ENCODE data around the gene METTL9. TPM values are rescaled to one million over a fixed set of nuclear protein-coding genes. Genes with fewer than 3 reads are reported as not detected.
A peak's percentile ranks its signal among the peaks of the same experiment; 100 is the strongest.

Gene METTL9
- total RNA-seq, 1 donor from 2014 or later, result 47.8 TPM

DNA sequence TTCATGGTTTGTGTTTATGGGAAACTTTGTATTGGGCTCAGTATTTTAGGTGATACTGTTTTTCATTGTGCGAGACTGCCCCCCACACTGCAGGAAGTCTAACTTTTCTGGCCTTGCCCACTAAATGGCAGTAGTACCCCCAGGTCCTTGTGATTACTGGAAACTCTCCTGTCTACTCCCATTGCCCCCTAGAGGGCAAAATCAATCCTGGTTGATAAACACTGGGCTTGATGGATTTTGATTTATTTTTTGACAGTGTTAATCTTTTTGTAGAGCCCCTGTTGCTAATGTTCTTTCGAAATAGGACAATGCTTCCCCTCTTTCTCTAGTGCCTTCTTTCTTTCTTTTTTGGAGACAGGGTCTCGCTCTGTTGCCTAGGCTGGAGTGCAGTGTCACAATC lies 15.5 kb downstream of the METTL9 start:
- Histone ChIP-seq H3K27ac (replicated peaks) (no peak overlapping the region), H3K27me3 (ENCODE audit: low read depth) (no peaks in the 10 kb centered on the region), H3K36me3 (peaks cover 20% of the 10 kb centered on the region), H3K4me3 (no peak overlapping the region), H3K9me3 (replicated peaks) (no peaks in the 10 kb centered on the region), H3K4me1 (peaks cover 34% of the 10 kb centered on the region)
- intact Hi-C loops (cut with micrococcal nuclease), result no loop called here
- no peak for DNase-seq
- TF ChIP-seq, protein P1, sequence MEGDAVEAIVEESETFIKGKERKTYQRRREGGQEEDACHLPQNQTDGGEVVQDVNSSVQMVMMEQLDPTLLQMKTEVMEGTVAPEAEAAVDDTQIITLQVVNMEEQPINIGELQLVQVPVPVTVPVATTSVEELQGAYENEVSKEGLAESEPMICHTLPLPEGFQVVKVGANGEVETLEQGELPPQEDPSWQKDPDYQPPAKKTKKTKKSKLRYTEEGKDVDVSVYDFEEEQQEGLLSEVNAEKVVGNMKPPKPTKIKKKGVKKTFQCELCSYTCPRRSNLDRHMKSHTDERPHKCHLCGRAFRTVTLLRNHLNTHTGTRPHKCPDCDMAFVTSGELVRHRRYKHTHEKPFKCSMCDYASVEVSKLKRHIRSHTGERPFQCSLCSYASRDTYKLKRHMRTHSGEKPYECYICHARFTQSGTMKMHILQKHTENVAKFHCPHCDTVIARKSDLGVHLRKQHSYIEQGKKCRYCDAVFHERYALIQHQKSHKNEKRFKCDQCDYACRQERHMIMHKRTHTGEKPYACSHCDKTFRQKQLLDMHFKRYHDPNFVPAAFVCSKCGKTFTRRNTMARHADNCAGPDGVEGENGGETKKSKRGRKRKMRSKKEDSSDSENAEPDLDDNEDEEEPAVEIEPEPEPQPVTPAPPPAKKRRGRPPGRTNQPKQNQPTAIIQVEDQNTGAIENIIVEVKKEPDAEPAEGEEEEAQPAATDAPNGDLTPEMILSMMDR (IDR thresholded peaks at IDR 0.05; ENCODE audit: borderline replicate concordance), result peak; percentile 12

DNA sequence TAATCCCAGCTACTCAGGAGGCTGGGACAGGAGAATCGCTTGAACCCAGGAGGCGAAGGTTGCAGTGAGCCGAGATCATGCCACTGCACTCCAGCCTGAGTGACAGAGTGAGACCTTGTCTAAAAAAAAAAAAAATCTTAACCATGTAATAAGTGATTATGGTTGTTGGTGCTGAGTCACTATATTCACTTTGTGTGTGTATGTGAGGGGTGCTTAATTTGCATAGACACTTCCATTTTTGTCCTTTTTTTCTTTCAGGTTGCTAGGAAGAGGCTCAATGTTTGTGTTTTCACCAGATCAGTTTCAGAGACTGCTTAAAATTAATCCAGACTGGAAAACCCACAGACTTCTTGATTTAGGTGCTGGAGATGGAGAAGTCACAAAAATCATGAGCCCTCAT lies 18.2 kb downstream of the METTL9 start:
- Histone ChIP-seq H3K4me3 (no peak overlapping the region), H3K36me3 (peaks cover 20% of the 10 kb centered on the region), H3K9me3 (replicated peaks) (no peaks in the 10 kb centered on the region), H3K4me1 (peaks cover 10% of the 10 kb centered on the region), H3K27me3 (ENCODE audit: low read depth) (no peaks in the 10 kb centered on the region), H3K27ac (replicated peaks) (no peak overlapping the region)
- DNase-seq, result no peak
- intact Hi-C loops (cut with micrococcal nuclease), result loop anchor here (2.0 kb wide), 1 partner anchor 27 kb away; no protein-coding TSS in a partner anchor
- TF ChIP-seq, protein P1 (IDR thresholded peaks at IDR 0.05; ENCODE audit: borderline replicate concordance), result no peak

DNA sequence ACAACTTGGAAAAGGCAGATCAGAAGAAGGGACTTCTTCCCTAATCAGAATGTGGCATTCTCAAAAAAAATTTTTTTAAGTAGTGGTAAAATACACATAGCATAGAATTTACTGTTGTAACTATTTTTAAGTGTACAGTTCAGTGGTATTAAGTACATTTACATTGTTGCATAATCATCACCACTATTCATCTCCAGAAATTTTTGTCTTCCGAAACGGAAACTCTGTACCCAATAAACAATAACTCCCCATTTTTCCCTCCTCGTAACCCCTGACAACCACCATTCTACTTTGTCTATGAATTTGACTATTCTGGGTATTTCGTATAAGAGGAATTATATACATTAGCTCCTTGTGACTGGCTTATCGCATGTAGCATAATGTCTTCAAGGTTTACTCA lies 18.9 kb downstream of the METTL9 start:
- H3K36me3 ChIP-seq, result peaks cover 20% of the 10 kb centered on the region
- no peaks in the 10 kb centered on the region for H3K9me3 ChIP-seq (replicated peaks)
- no peak overlapping the region for H3K27ac ChIP-seq (replicated peaks)
- peaks cover 8% of the 10 kb centered on the region for H3K4me1 ChIP-seq
- intact Hi-C loops (cut with micrococcal nuclease), result no loop called here
- TF ChIP-seq, protein P1 (IDR thresholded peaks at IDR 0.05; ENCODE audit: borderline replicate concordance), result no peak
- no peaks in the 10 kb centered on the region for H3K27me3 ChIP-seq (ENCODE audit: low read depth)
- no peak for DNase-seq
- H3K4me3 ChIP-seq, result no peak overlapping the region

DNA sequence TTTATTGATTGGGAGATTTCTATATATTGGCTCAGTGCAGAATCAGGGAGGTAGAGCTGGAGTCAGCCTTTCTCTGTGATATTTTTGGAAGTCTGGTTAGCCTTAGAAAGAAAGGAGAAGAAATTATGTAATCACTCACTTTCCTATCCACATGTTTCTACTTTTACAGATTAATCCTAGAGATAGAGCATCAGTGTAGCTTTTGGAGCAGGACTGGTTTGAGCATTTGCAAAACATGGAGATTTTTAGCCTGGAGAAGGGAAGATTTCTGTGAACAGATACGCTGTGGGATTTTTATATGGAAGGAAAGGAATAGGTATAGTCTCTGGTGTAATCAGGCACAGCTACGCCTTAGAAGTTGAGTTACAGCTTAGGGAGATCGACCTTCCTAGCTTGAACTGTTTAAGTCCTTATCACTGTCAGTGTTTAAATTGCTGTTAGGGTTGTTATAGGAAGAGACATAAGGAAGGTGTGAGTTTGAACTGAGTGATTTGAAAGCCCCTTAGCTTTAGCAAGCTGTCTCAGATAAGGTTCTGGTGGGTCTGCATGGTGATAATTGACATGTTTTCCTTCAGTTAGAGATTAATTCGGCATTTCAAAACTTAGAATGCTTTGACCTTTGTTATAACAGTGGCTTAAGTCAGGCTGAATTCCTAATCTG lies 20.5 kb downstream of the METTL9 start:
- Histone ChIP-seq H3K27ac (replicated peaks) (no peak overlapping the region), H3K36me3 (peaks cover 21% of the 10 kb centered on the region), H3K4me3 (no peak overlapping the region), H3K4me1 (peaks cover 8% of the 10 kb centered on the region), H3K27me3 (ENCODE audit: low read depth) (no peaks in the 10 kb centered on the region), H3K9me3 (replicated peaks) (no peaks in the 10 kb centered on the region)
- intact Hi-C loops (cut with micrococcal nuclease), result no loop called here
- DNase-seq, result no peak
- TF ChIP-seq, protein P1 (IDR thresholded peaks at IDR 0.05; ENCODE audit: borderline replicate concordance), result no peak

DNA sequence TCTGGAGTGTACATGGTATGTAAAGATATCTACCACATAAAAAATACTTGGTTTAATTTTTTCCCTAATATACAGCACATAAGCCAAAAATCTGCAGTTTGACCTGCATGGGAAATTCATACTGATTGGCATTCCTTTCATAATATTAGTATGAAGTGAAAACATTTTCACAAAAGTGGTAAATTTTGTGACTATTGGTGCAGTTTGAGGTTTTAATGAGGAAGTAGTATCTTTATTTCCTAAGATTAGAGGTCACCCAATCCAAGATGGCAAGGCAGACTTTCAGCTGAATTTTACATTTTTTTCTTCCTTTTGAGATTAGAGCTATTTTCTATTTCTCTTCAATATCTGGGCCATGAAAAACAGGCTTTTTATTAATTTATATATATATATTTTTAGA lies 21.2 kb downstream of the METTL9 start:
- Histone ChIP-seq H3K36me3 (peaks cover 28% of the 10 kb centered on the region), H3K4me1 (peaks cover 8% of the 10 kb centered on the region), H3K27ac (replicated peaks) (no peak overlapping the region), H3K9me3 (replicated peaks) (no peaks in the 10 kb centered on the region), H3K27me3 (ENCODE audit: low read depth) (no peaks in the 10 kb centered on the region), H3K4me3 (no peak overlapping the region)
- intact Hi-C loops (cut with micrococcal nuclease), result no loop called here
- no peak for DNase-seq
- TF ChIP-seq, protein P1 (IDR thresholded peaks at IDR 0.05; ENCODE audit: borderline replicate concordance), result no peak
